ENCODE measurements around the gene SPPL3.

The SPPL3 gene

DNA sequence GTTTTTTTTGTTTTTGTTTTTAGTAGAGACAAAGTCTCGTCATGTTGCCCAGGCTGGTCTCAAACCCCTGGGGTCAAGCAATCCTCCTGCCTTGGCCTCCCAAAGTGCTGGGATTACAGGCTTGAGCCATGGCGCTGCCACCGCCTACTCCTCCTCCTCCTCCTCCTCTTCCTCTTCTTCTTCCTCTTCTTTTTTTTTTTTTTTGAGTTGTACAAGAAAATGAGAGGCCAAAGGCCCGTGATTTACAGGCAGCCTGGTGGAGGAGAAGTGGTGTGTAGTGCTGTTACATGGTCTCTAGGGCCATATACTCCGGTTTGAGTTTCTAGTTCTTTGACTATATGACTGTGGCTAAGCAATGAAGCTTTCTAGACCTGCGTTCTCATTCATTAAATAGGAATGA lies 29.6 kb upstream of the SPPL3 start:
- H3K4me1 ChIP-seq (ENCODE audit: insufficient read depth, low read length), result no peaks in the 10 kb centered on the region
- no peak overlapping the region for H2AFZ ChIP-seq (ENCODE audit: low read depth, low read length)
- no peaks in the 10 kb centered on the region for H3K9me3 ChIP-seq (ENCODE audit: low read length)
- no peak overlapping the region for H3K4me3 ChIP-seq (ENCODE audit: low read length)
- no peaks in the 10 kb centered on the region for H3K36me3 ChIP-seq (ENCODE audit: insufficient read depth, low read length)
- H3K27me3 ChIP-seq (ENCODE audit: insufficient read depth, low read length), result no peaks in the 10 kb centered on the region

DNA sequence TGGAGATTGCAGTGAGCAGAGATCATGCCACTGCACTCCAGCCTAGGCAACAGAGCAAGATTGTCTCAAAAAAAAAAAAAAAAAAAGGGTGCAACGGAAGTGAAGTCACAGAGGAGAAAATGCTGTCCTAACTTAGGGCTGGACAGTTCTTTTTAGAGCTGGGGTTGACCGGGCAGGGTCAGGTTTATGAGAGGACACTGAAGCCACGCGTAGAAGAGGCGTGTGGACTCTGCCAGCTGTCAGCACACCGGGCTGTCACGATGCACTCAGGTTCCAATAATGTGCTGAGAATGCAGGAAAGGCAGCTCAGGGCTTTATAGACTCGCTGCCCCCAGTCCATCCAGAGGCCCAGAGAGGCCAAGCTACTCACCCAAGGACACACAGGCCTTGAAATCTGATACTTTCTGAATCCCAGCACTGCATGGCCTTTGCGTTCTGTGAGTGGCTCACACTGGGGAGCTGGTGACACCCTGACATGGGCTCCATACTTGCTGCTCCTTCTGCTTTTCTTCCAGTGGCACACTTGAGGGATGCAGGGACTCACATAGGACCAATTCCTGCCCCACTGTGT lies 28.9 kb upstream of the SPPL3 start:
- no peaks in the 10 kb centered on the region for H3K36me3 ChIP-seq (ENCODE audit: insufficient read depth, low read length)
- no peak overlapping the region for H3K4me3 ChIP-seq (ENCODE audit: low read length)
- H3K9me3 ChIP-seq (ENCODE audit: low read length), result no peaks in the 10 kb centered on the region
- H3K27me3 ChIP-seq (ENCODE audit: insufficient read depth, low read length), result no peaks in the 10 kb centered on the region
- H3K4me1 ChIP-seq (ENCODE audit: insufficient read depth, low read length), result no peaks in the 10 kb centered on the region
- no peak overlapping the region for H2AFZ ChIP-seq (ENCODE audit: low read depth, low read length)

DNA sequence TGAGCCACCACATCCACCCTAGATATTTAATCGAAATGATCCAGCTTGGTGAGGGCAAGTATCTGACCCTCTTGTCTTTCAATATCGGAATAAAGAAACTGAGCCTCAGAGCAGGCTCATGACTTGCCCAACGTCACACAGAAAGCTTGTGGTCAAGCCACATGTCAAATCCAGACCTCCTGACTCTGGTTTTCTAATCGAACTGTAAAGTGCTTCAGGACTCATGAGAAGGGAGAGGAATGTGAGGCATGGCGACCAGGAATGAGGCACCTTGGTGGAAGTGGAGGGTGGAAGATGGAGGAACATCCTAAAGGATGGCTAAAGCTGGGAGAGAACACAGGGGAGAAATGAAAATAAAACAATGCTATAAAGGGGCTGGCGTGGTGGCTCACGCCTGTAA lies 27.9 kb upstream of the SPPL3 start:
- Histone ChIP-seq H2AFZ (ENCODE audit: low read depth, low read length) (no peak overlapping the region), H3K9me3 (ENCODE audit: low read length) (no peaks in the 10 kb centered on the region), H3K27me3 (ENCODE audit: insufficient read depth, low read length) (no peaks in the 10 kb centered on the region), H3K36me3 (ENCODE audit: insufficient read depth, low read length) (no peaks in the 10 kb centered on the region), H3K4me3 (ENCODE audit: low read length) (no peak overlapping the region), H3K4me1 (ENCODE audit: insufficient read depth, low read length) (no peaks in the 10 kb centered on the region)

DNA sequence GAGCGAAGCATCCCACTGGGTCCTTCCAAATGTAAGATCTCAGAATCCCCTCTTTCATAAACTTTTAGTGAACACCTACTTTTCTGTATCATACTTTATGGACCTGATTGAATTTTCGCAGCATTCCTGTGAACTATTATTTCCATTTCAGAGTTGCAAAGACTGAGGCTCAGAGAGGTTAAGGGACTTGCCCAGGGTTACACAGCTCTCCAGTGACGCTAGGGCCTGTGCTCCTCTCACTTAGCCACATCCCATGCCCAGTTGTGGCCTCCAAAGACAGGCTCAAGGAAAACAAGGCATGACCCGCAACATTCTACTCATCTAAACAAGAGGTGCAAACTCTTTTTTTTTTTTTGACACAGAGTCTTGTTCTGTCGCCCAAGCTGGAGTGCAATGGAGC lies 25.9 kb upstream of the SPPL3 start:
- Histone ChIP-seq H3K27me3 (ENCODE audit: insufficient read depth, low read length) (no peaks in the 10 kb centered on the region), H3K9me3 (ENCODE audit: low read length) (no peaks in the 10 kb centered on the region), H3K4me1 (ENCODE audit: insufficient read depth, low read length) (no peaks in the 10 kb centered on the region), H3K36me3 (ENCODE audit: insufficient read depth, low read length) (no peaks in the 10 kb centered on the region), H3K4me3 (ENCODE audit: low read length) (no peak overlapping the region), H2AFZ (ENCODE audit: low read depth, low read length) (no peak overlapping the region)

DNA sequence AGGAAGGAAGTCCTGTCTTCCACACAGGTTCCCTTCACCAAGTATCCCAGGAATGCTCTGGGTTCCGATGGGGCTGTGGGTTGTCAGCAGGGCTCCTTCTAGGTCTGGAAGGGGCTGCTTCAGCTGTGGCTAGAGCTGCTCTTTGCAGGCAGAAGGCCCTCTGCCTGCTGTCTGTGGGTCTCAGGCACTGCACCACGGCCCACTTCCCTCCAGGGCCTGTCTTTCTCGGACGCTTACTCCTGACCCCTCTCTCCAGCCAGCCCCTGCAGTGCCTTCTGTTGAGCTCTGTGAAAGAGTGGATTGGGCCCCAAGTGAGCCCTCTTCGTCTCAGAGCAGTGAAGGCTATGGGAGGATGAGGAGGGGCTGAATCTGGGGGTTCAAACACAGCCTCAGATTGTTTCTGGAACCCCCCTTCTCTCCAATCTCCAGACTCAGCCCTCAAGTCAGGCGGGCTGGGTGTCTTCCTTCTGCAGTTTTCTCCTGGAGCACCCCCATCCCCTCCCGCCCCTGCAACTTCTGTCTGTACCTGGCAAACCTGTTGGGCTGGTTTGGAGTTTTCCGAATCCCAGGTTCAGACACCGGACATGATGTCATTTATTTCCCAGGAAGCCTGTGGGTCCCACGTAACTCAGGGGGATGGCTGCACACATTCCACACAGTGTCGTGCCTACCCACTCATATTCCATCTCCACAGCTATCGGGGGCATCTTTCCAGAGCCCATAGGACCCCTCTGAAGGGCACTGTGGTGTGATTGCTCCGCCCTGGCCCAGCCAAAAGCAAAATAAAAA lies 24.9 kb upstream of the SPPL3 start:
- Histone ChIP-seq H3K9me3 (ENCODE audit: low read length) (no peaks in the 10 kb centered on the region), H2AFZ (ENCODE audit: low read depth, low read length) (no peak overlapping the region), H3K4me1 (ENCODE audit: insufficient read depth, low read length) (no peaks in the 10 kb centered on the region), H3K27me3 (ENCODE audit: insufficient read depth, low read length) (no peaks in the 10 kb centered on the region), H3K4me3 (ENCODE audit: low read length) (no peak overlapping the region), H3K36me3 (ENCODE audit: insufficient read depth, low read length) (no peaks in the 10 kb centered on the region)

DNA sequence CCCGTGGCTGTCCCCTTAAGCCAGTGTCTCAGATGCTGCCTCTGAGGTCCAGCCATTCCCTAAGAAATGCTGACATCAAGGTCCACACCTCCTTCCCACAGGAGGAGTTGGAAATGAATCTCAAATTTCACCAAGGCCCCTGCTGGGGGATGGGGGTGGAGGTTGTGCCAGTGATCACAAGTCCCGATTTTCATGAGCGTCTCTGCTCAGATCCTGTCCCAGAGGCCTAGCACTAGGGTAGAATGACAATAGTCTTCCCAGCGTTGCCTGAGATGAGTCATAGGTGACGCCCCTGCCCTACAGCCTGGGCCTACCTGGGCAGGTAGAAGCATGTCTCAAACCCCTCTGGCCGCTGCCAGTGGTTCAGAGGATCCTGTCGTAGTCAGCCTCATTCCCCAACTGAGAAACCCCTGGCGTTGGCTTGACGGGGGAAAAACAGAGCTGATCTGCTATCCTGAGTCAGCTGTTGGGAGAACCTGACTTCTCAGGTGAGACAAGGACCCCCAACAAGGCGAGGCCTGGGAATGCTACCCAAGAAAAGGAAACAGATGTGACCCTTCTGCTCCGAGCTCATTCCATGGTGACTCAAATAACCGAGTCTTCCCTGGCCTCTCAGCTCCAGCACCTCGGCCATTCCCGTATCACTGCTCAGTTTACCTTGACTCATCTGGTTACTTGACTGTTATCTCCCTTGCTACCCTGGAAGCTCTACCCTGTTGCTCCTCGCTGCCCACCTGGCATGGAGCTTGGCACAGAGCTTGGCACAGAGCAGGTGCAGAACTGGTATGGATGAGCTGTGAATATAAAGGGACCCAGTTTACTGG lies 21.8 kb upstream of the SPPL3 start:
- no peak overlapping the region for H3K4me3 ChIP-seq (ENCODE audit: low read length)

DNA sequence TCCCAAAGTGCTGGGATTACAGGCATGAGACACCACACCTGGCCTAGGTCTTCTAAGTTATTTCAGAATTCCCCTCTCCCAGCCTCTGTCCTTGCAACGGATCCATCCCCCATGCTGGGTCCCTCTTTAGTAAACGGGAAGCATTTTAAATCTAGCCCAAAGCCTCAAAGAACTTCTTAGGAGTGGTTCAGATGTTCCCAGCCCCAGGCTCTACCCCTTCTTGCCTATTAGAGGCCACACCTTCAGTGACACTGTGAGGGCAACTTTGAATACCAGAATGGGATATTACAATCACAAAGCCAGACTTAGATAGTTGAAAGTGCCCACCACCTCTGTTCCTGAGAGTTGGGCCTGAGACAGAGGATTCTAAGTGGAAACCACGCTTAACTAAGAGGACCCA lies 18.1 kb upstream of the SPPL3 start:
- no peak overlapping the region for H2AFZ ChIP-seq (ENCODE audit: low read depth, low read length)
- H3K4me3 ChIP-seq (ENCODE audit: low read length), result no peak overlapping the region
- no peaks in the 10 kb centered on the region for H3K4me1 ChIP-seq (ENCODE audit: insufficient read depth, low read length)
- no peaks in the 10 kb centered on the region for H3K27me3 ChIP-seq (ENCODE audit: insufficient read depth, low read length)
- peaks cover 2% of the 10 kb centered on the region for H3K9me3 ChIP-seq (ENCODE audit: low read length)
- no peaks in the 10 kb centered on the region for H3K36me3 ChIP-seq (ENCODE audit: insufficient read depth, low read length)

More for the DNA sequence above, 21.8 kb upstream of the SPPL3 start:
- Histone ChIP-seq H3K36me3 (ENCODE audit: insufficient read depth, low read length) (no peaks in the 10 kb centered on the region), H3K4me1 (ENCODE audit: insufficient read depth, low read length) (no peaks in the 10 kb centered on the region), H3K9me3 (ENCODE audit: low read length) (no peaks in the 10 kb centered on the region), H2AFZ (ENCODE audit: low read depth, low read length) (no peak overlapping the region), H3K27me3 (ENCODE audit: insufficient read depth, low read length) (no peaks in the 10 kb centered on the region)

DNA sequence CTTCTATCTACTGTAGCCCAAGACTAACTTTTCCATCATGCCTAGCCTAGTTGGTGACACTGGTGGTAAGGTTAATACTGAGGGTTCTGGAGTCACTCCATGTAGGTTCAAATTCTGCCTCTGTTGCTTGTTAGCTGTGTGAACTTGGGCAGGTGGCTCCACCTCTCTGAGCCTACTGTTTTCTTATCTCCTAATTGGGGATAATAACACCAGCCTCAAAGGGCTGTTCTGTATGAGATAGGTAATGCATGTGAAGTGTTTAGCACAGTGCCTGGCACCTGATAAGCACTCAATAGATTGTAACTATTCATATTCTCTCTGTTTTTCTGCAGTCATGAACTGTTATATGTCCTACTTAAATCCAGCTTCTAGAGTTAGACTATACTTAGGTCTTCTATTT lies 17.5 kb upstream of the SPPL3 start:
- Histone ChIP-seq H3K4me3 (ENCODE audit: low read length) (no peak overlapping the region), H3K9me3 (ENCODE audit: low read length) (peaks cover 2% of the 10 kb centered on the region), H2AFZ (ENCODE audit: low read depth, low read length) (no peak overlapping the region)

DNA sequence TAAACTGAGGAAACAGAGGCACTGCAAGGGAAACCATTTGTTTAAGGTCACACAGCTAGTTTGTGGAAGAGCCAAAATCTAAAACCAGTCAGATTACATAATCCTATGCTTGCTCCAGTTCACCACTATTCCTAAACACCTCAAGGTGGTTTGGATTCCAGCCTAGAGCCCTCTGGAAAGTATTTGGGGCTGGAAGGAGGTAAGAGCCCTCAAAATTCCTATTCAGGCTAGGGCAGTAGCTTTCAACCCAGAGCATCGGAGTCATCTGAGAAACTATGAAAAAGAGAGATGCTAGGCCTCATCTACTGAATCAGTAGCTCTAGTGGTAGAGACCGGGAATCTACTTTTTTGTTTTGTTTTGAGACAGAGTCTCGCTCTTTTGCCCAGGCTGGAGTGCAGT lies 16.0 kb upstream of the SPPL3 start:
- H3K4me1 ChIP-seq (ENCODE audit: insufficient read depth, low read length), result no peaks in the 10 kb centered on the region

More for the DNA sequence above, 17.5 kb upstream of the SPPL3 start:
- no peaks in the 10 kb centered on the region for H3K27me3 ChIP-seq (ENCODE audit: insufficient read depth, low read length)
- no peaks in the 10 kb centered on the region for H3K4me1 ChIP-seq (ENCODE audit: insufficient read depth, low read length)
- no peaks in the 10 kb centered on the region for H3K36me3 ChIP-seq (ENCODE audit: insufficient read depth, low read length)

DNA sequence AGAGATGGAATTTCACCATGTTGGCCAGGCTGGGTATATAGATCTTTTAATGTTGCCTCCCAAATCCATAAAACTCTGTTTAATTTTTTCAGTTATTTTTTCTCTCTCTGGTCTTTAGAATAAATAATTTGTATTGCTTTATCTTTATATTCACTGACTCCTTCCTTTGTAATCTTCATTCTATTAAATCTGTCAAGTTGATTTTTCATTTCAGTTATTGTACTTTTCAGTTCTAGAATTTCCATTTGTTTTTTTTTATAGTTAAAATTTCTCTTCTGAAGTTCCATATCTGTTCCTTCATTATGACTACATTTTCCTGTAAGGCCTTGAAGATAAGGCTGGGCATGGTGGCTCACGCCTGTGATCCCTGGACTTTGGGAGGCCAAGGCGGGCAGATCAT lies 13.6 kb upstream of the SPPL3 start:
- Histone ChIP-seq H3K9me3 (ENCODE audit: low read length) (peaks cover 2% of the 10 kb centered on the region), H2AFZ (ENCODE audit: low read depth, low read length) (no peak overlapping the region), H3K4me3 (ENCODE audit: low read length) (no peak overlapping the region), H3K36me3 (ENCODE audit: insufficient read depth, low read length) (no peaks in the 10 kb centered on the region), H3K27me3 (ENCODE audit: insufficient read depth, low read length) (no peaks in the 10 kb centered on the region), H3K4me1 (ENCODE audit: insufficient read depth, low read length) (no peaks in the 10 kb centered on the region)

More for the DNA sequence above, 16.0 kb upstream of the SPPL3 start:
- no peaks in the 10 kb centered on the region for H3K27me3 ChIP-seq (ENCODE audit: insufficient read depth, low read length)
- H2AFZ ChIP-seq (ENCODE audit: low read depth, low read length), result no peak overlapping the region
- H3K9me3 ChIP-seq (ENCODE audit: low read length), result peaks cover 2% of the 10 kb centered on the region
- no peak overlapping the region for H3K4me3 ChIP-seq (ENCODE audit: low read length)
- H3K36me3 ChIP-seq (ENCODE audit: insufficient read depth, low read length), result no peaks in the 10 kb centered on the region

DNA sequence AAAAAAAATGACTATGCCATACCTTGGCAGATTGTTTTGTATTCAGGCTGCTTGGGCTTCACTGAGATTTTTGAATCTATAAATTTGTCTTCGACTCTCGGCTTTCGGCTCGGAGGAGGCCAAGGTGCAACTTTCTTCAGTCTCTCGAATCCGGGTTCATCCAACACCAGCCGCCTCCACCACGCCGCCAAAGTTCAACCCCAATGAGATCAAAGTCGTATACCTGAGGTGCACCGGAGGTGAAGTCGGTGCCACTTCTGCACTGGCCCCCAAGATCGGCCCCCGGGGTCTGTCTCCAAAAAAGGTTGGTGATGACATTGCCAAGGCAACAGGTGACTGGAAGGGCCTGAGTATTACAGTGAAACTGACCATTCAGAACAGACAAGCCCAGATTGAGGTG lies 12.4 kb upstream of the SPPL3 start:
- no peaks in the 10 kb centered on the region for H3K27me3 ChIP-seq (ENCODE audit: insufficient read depth, low read length)
- no peaks in the 10 kb centered on the region for H3K4me1 ChIP-seq (ENCODE audit: insufficient read depth, low read length)
- H3K36me3 ChIP-seq (ENCODE audit: insufficient read depth, low read length), result no peaks in the 10 kb centered on the region
- H3K9me3 ChIP-seq (ENCODE audit: low read length), result peaks cover 2% of the 10 kb centered on the region
- no peak overlapping the region for H2AFZ ChIP-seq (ENCODE audit: low read depth, low read length)
- no peak overlapping the region for H3K4me3 ChIP-seq (ENCODE audit: low read length)

DNA sequence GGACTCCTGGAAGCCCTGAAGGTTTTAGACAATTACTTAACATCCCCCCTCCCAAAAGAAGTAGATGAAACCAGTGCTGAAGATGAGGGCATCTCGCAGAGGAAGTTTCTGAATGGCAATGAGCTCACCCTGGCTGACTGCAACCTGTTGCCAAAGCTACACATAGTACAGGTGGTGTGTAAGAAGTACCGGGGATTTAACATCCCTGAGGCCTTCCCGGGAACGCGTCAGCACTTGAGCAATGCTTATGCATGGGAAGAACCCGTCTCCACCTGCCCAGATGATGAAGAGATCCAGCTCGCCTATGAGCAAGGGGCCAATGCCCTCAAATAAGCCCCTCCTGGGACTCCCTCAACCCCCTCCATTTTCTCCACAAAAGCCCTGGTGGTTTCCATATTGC lies 10.6 kb upstream of the SPPL3 start:
- H2AFZ ChIP-seq (ENCODE audit: low read depth, low read length), result no peak overlapping the region
- H3K36me3 ChIP-seq (ENCODE audit: insufficient read depth, low read length), result no peaks in the 10 kb centered on the region
- H3K9me3 ChIP-seq (ENCODE audit: low read length), result peaks cover 2% of the 10 kb centered on the region
- H3K4me1 ChIP-seq (ENCODE audit: insufficient read depth, low read length), result no peaks in the 10 kb centered on the region
- H3K27me3 ChIP-seq (ENCODE audit: insufficient read depth, low read length), result no peaks in the 10 kb centered on the region
- no peak overlapping the region for H3K4me3 ChIP-seq (ENCODE audit: low read length)

DNA sequence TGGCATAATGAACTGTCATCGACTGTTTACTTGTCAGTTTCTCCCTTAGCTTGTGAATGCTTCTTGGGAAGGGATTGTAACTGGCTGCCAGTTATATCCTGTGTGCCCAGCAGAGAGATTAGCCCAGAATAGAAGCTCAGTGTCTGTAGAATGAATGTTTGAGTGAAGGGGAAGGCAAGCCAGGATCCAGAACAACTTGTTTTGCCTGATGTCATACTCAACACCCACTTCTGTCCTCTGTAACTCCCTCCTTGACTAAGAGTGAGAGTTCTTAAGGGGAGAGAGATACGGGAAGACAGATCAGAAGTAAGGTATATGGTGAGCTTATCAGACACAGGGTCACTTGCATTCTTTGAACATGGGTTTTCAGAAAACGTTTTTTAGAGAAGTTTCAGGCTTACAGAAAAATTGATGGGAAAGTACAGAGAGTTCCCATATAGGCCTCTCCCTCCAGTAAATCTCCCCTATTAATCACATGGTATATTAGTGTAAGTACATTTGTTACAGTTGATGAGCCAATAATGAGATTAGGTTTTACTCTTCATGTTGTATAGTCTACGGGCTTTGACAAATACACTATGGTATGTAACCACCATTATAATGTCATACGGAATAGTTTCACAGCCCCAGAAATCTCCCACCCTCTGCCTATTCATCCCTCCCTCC lies 5.6 kb upstream of the SPPL3 start:
- Histone ChIP-seq H3K36me3 (ENCODE audit: insufficient read depth, low read length) (no peaks in the 10 kb centered on the region), H2AFZ (ENCODE audit: low read depth, low read length) (no peak overlapping the region), H3K4me3 (ENCODE audit: low read length) (no peak overlapping the region), H3K4me1 (ENCODE audit: insufficient read depth, low read length) (no peaks in the 10 kb centered on the region), H3K9me3 (ENCODE audit: low read length) (no peaks in the 10 kb centered on the region), H3K27me3 (ENCODE audit: insufficient read depth, low read length) (no peaks in the 10 kb centered on the region)

All from neuron (in vitro differentiated cells).